Measurements from ENCODE around the gene GSTM1.

Gene GSTM1

DNA sequence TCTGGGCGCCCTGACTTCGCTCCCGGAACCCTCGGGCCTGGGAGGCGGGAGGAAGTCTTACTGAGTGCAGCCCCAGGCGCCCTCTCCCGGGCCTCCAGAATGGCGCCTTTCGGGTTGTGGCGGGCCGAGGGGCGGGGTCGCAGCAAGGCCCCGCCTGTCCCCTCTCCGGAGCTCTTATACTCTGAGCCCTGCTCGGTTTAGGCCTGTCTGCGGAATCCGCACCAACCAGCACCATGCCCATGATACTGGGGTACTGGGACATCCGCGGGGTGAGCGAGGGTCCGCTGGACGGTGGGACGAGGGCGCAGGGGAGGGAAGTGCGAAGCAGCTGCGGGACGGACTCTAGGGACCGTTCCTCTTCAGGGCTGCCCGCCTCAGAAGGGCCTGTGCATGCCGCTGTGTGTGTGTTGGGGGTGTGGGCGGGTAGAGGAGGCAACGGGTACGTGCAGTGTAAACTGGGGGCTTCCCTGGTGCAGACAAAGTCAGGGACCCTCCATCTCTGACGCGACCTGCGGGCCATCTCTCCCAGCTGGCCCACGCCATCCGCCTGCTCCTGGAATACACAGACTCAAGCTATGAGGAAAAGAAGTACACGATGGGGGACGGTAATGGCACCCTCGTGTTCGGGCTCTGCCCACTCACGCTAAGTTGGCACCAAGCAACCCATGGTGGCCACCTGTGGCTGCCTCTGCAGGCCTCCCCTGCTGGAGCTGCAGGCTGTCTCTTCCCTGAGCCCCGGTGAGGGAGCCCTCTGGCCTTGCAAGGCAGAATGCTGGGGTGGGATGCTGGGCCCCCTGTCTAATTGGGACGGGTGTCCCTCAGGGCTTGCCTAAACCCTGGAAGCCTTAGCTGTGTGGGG, at the start of gene GSTM1:
Gene GSTM1 (plus strand): TSS at position 177 of the 859 bp plus-strand sequence. CDS start 57 bp downstream, at position 234.
- TF ChIP-seq ZNF274 (IDR thresholded peaks at IDR 0.05; ENCODE audit: low read depth, low read length): no peak
- H3K4me3 ChIP-seq (ENCODE audit: low read length): no peak within 1 kb of the TSS

DNA sequence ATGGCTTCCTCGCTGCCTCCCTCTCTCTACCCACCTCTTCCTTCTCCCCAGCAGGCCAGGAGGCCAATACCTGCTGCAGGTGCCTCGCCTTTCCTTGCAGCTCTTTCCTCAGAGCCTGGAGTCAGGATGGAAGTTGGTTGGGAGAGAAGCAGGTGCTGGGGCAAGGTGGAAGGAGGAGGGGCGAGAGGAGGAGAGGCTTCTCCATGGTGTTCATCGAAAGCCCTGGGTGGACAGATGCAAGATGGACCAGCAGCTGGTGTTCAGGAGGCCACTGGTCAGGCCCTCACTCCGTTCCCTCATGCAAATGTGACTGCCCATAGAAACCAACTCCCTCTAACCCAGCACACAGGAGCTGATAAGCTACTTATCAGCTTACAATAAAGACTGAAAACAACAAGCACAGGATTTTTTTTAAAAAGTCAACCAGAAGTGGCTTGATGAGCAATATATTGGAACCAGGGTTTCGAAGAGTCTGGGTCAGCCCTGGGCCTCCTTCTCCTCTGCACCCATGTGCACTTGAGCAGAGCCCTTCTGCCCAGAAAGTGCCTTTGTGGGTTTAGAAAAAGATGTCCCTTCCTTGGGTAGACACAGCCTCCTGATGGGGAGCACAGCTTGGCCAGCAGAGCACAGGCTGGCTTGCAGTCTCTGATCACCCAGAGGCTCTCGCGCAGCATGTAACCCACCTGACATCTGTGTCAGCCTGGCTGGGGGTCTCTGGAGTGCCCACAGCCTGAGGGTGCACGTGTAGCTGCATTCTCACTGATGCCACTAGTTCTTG, 48.4 kb upstream of the GSTM1 start:
- no peak for TF ChIP-seq ZNF274 (IDR thresholded peaks at IDR 0.05; ENCODE audit: low read depth, low read length)
- H3K4me3 ChIP-seq (ENCODE audit: low read length): no peak overlapping the region

DNA sequence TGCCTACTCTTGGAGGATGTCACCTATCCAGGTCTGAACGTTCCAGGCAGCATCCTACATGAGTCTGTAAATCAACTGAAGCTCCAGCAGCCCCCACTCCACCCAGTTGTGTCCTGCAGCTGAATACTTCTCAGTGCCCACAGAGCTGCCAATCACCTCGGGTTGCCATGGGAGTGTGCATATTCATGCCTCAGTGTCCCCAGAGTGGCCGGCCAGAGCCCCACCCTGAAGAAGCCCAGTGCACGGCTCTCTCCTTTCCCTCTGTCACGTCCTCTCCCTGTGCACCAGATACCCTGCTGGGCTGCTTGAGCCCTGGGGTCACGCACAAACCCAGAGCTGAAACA, 47.8 kb upstream of the GSTM1 start:
- no peak overlapping the region for H3K4me3 ChIP-seq (ENCODE audit: low read length)
- no peak for TF ChIP-seq ZNF274 (IDR thresholded peaks at IDR 0.05; ENCODE audit: low read depth, low read length)

DNA sequence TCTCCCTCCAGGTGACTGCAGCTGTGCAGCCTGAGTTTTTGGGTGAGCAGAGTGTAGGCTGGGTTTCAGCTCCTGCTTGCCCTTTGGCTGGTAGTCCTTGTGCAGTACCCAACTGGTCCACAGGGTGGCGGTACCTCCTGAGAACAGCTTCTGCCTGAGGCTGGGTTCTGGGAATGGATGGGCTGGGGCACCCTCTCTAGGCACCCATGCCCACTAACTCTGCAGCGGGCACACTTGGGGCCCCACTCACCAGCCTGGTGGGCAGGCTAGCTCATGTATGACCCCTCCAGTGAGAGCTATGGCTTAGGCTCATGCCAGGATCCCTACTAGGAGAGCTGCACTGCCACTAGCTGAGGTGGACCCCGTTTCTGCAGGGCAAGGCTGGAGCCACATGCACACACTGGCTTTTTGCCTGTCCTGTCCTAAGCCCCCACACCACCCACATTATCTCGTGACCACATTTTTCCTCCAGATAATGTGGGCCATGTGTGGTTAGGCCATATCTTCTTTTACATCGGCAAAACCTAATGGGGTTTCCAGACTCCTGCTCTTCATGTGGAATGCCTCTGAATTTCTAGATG, 47.2 kb upstream of the GSTM1 start:
- H3K4me3 ChIP-seq (ENCODE audit: low read length): no peak overlapping the region
- TF ChIP-seq ZNF274 (IDR thresholded peaks at IDR 0.05; ENCODE audit: low read depth, low read length): no peak

DNA sequence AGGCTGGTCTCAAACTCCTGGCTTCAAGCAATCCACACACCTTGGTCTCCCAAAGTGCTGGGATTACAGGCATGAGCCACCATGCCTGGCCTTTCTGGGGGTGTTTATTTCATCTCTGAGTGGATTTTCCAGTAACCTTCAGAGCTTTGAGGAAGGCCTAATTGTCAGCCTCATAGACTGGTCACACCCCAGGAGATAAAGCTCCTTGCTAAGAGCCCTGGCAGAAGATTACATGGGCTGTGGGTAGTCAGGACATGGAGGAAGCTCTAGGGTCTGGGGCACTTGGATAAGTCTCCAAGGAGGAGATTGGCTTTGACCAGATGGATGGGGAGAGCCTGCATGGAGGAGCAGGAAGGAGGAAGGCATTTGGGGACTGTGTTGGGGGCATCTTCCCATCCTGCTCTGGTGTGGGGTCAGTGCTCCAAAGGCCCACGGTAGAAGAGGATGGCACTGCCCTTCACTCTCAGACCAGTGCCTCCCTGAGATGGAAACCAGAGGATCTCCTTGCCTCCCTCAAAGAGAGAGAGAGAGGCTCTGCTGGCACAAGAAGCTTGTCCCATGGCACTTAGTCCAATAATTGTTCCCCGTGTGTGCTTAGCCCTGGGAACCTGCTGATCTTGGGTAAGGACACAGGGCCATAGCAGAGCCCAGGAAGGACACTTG, 46.4 kb upstream of the GSTM1 start:
- TF ChIP-seq ZNF274 (IDR thresholded peaks at IDR 0.05; ENCODE audit: low read depth, low read length): no peak
- no peak overlapping the region for H3K4me3 ChIP-seq (ENCODE audit: low read length)

DNA sequence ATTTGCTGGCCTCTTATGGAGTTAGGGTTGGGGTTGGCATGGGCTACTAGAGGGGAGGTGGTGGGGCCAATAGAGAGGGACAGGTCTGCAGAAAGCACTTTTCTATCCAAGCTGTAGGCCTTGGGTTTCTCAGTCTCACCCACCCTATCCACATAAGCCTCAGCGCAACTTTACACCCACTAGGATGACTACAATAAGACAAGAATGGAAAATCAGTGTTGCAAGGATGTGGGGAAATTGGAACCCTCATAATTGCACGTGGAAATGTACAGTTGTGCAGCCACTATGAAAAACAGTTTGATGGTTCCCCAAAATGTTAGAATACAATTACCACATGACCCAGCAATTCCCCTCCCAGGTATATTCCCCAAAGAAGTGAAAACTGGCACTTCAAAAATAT, 45.8 kb upstream of the GSTM1 start:
- H3K4me3 ChIP-seq (ENCODE audit: low read length): no peak overlapping the region
- TF ChIP-seq ZNF274 (IDR thresholded peaks at IDR 0.05; ENCODE audit: low read depth, low read length): no peak

DNA sequence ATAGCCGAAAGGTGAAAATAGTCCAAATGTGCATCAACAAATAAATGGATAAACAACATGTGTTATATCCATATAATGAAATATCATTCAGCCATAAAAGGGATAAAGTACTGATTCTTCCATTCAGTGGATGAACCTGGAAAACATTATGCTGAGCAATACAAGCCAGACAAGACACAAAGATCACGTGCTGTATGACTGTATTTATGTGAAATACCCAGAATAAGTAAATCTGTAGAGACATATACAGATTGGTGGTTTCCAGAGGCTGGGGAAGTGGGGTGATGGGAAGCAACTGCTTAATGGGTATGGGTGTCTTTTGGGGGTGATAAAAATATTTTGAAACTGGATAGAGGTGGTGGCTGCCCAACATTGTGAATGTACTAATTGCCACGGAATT, 45.0 kb upstream of the GSTM1 start:
- TF ChIP-seq ZNF274 (IDR thresholded peaks at IDR 0.05; ENCODE audit: low read depth, low read length): no peak
- no peak overlapping the region for H3K4me3 ChIP-seq (ENCODE audit: low read length)

DNA sequence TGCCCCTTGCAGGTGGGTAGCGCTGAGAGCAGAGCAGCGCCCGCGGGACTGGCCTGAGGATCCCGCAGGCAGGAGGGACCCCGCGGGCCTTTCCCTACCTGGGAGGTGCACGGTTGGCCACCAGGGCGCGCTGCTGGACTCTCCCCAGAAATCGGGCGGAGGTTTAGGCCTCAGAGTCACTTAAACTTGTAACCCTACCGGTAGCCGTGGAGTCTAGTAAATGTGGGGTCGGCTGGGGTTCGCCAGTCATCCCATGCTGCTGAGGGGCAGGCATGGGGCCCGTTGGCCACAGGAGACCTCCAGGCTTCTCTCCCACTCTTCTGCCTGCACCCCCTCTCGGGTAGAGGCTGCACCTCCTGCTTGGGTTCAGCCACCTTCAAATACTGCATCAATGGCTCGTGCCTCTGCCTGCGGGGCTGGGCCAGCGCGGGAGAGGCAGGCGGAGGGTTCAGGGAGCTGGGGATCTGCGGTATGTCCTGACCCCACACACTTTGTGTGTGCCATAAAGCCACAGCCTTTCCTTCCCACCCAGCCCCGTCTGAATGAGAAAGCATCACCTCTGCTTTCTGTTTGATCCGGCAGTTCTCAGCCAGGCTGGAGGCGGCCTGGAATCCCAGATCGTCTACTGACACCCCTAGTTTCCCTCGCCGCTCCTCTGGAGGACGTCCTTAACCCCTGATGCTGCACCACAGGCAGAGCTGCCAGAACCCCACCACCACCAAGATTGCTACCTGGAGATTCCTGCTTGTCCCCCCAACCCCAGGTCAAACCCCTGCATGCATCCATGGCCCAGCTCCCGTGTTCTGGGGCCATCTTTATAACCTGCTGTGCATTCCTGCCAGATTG, 44.0 kb upstream of the GSTM1 start:
- TF ChIP-seq ZNF274 (IDR thresholded peaks at IDR 0.05; ENCODE audit: low read depth, low read length): no peak
- H3K4me3 ChIP-seq (ENCODE audit: low read length): no peak overlapping the region

DNA sequence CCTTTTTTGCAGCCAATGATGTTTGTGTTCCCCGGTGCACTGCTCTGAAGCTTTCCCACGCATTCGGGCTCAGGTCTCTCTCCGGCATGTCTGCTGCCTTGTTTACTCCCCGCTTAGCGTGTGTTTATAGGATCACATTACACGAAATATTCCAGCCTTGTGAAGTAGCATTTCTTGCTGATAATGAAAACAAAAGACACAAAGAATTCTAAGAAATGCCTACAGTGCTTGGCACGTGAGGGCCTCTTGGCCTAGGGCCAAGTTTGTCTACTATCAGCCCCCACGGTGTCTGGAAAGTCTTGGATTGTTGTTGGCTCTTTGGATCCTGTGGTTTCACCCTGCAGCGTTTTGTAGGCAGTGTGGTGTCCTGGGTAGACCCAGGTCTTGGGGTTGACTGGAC, 42.9 kb upstream of the GSTM1 start:
- H3K4me3 ChIP-seq (ENCODE audit: low read length): no peak overlapping the region
- TF ChIP-seq ZNF274 (IDR thresholded peaks at IDR 0.05; ENCODE audit: low read depth, low read length): no peak

DNA sequence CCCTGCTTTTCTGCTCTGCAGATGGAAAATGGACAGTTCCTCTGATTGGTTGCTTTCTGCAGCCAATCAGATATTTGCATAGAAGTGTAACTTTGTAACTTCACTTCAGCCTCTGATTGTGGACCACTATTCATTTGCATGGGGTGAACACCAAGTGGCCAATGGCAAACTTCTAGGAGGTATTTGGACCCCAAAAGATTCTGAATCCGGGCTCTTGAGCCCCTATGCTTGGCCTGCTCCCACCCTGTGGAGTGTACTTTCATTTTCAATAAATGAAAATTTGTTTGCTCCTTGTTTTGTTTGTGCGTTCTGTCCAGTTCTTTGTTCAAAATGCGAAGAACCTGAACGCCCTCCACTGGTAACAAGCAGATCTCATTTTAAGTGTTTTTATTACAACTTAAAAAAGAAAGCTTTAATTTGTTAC, 38.1 kb upstream of the GSTM1 start:
- H3K4me3 ChIP-seq (ENCODE audit: low read length): no peak overlapping the region
- TF ChIP-seq ZNF274 (IDR thresholded peaks at IDR 0.05; ENCODE audit: low read depth, low read length): no peak

DNA sequence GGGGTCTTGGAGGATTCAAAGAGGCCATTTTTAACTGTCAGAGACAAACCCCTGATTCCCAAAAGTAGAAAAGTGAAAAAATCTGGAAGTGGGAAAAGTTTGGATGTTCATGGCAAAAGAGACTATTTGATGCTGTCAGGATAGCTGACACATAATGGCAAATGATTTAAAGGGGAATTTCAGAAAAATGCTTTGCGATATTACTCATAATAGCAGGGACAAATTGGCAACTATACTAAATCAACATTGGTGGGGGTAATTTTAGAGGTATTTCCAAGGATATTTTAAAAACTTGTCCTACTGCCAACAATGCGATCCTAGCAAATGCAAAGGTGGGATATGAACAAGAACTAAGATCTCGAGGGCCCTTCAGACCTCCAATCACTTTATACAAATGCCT, 37.0 kb upstream of the GSTM1 start:
- no peak overlapping the region for H3K4me3 ChIP-seq (ENCODE audit: low read length)
- no peak for TF ChIP-seq ZNF274 (IDR thresholded peaks at IDR 0.05; ENCODE audit: low read depth, low read length)

DNA sequence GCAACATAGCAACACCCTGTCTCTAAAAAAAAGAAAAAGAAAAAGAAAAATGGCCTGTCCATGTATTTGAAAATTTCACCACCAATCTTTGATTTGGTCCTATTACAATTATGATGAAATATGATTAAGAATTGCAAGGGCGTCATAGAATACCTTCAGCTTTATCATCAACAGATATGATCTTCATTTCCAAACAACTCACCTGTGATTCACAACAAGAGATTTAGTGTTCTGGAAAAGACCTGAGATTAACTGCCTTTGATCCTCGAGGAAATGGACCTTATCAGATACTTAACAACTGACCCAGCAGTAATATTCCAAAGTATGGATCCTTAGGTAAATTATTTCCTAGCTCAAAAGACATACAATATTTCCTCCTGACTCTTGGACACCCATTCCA, 35.2 kb upstream of the GSTM1 start:
- H3K4me3 ChIP-seq (ENCODE audit: low read length): no peak overlapping the region
- no peak for TF ChIP-seq ZNF274 (IDR thresholded peaks at IDR 0.05; ENCODE audit: low read depth, low read length)

DNA sequence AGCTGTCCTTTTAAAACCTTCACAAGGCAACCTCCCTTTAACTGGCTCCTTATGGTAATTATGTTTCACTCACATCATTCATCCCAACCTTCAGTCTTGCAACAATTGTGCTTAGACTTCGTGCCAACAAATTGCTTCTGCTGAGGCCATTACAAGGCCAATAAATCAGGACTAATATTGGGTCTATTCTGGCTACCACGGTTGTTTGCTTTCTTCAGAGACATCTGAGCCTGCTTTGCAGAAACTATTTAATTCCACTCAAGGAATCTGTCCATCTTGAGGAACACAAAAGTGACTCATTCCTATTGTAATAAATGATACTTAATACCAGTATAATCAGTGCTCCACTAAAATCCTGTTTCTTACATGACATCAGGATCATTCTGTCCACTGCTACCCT, 34.3 kb upstream of the GSTM1 start:
- H3K4me3 ChIP-seq (ENCODE audit: low read length): no peak overlapping the region
- TF ChIP-seq ZNF274 (IDR thresholded peaks at IDR 0.05; ENCODE audit: low read depth, low read length): no peak
